Measurements from ENCODE around the gene GP5. TPM values are rescaled to one million over a fixed set of nuclear protein-coding genes. Genes with fewer than 3 reads are reported as not detected.

The GP5 gene, protein sequence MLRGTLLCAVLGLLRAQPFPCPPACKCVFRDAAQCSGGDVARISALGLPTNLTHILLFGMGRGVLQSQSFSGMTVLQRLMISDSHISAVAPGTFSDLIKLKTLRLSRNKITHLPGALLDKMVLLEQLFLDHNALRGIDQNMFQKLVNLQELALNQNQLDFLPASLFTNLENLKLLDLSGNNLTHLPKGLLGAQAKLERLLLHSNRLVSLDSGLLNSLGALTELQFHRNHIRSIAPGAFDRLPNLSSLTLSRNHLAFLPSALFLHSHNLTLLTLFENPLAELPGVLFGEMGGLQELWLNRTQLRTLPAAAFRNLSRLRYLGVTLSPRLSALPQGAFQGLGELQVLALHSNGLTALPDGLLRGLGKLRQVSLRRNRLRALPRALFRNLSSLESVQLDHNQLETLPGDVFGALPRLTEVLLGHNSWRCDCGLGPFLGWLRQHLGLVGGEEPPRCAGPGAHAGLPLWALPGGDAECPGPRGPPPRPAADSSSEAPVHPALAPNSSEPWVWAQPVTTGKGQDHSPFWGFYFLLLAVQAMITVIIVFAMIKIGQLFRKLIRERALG
- total RNA-seq: under 1 TPM; 0.06 to 0.16 TPM
- not detected for polyA plus RNA-seq (ENCODE audit: insufficient read depth, low read depth, low replicate concordance)
- long read RNA-seq, donor 1: 0 reads
- long read RNA-seq, donor 2: 0 reads

- TF ChIP-seq, protein P1, sequence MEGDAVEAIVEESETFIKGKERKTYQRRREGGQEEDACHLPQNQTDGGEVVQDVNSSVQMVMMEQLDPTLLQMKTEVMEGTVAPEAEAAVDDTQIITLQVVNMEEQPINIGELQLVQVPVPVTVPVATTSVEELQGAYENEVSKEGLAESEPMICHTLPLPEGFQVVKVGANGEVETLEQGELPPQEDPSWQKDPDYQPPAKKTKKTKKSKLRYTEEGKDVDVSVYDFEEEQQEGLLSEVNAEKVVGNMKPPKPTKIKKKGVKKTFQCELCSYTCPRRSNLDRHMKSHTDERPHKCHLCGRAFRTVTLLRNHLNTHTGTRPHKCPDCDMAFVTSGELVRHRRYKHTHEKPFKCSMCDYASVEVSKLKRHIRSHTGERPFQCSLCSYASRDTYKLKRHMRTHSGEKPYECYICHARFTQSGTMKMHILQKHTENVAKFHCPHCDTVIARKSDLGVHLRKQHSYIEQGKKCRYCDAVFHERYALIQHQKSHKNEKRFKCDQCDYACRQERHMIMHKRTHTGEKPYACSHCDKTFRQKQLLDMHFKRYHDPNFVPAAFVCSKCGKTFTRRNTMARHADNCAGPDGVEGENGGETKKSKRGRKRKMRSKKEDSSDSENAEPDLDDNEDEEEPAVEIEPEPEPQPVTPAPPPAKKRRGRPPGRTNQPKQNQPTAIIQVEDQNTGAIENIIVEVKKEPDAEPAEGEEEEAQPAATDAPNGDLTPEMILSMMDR (IDR thresholded peaks at IDR 0.05): no peak
- no peak for TF ChIP-seq POLR2A (IDR thresholded peaks at IDR 0.05)
- no peak for DNase-seq
- 74 to 78% methylated on average over 2 of the region's 2 CpGs for WGBS, 2 donors
- Histone ChIP-seq H3K4me1 (peaks cover 5% of the 10 kb centered on the region), H3K27ac (no peak within 1 kb of the TSS), H3K36me3 (ENCODE audit: low read depth, missing control alignments) (no peaks in the 10 kb centered on the region), H3K27me3 (no peaks in the 10 kb centered on the region), H3K4me3 (peak within 1 kb of the TSS in 1 of 2 donors; percentile 24), H3K9me3 (no peaks in the 10 kb centered on the region)
- intact Hi-C loops (cut with DNase I; ENCODE audit: low total_unique reads): no loop called here
These were observed at the start of gene GP5 for GRCh38 chr3:194399166-194399565. Gene GP5, minus strand, starts transcription at chr3:194399266. Its CDS starts 984 bp downstream, at chr3:194398282.

- 94 to 96% methylated on average over 1 of the region's 1 CpG for WGBS, 2 donors
- no peak for TF ChIP-seq POLR2A (IDR thresholded peaks at IDR 0.05)
- TF ChIP-seq, protein P1 (IDR thresholded peaks at IDR 0.05): no peak
- H3K36me3 ChIP-seq (ENCODE audit: low read depth, missing control alignments): no peaks in the 10 kb centered on the region
These were observed 48.6 kb upstream of the GP5 start for GRCh38 chr3:194447657-194448056.

GRCh38 chr3:194447161-194447560 is 48.1 kb upstream of the GP5 start:
- Histone ChIP-seq H3K27ac (no peak overlapping the region), H3K27me3 (no peaks in the 10 kb centered on the region), H3K36me3 (ENCODE audit: low read depth, missing control alignments) (no peaks in the 10 kb centered on the region), H3K9me3 (no peaks in the 10 kb centered on the region), H3K4me3 (no peak overlapping the region), H3K4me1 (no peaks in the 10 kb centered on the region)
- WGBS, 2 donors: 93 to 95% methylated on average over 6 of the region's 6 CpGs
- intact Hi-C loops (cut with DNase I; ENCODE audit: low total_unique reads): no loop called here
- TF ChIP-seq POLR2A (IDR thresholded peaks at IDR 0.05): no peak
- TF ChIP-seq, protein P1 (IDR thresholded peaks at IDR 0.05): no peak
- no peak for DNase-seq

More at GRCh38 chr3:194447657-194448056, 48.6 kb upstream of the GP5 start:
- DNase-seq: no peak
- H3K27me3 ChIP-seq: no peaks in the 10 kb centered on the region
- H3K9me3 ChIP-seq: no peaks in the 10 kb centered on the region
- H3K4me1 ChIP-seq: no peaks in the 10 kb centered on the region
- intact Hi-C loops (cut with DNase I; ENCODE audit: low total_unique reads): no loop called here
- no peak overlapping the region for H3K27ac ChIP-seq
- H3K4me3 ChIP-seq: no peak overlapping the region

DNA sequence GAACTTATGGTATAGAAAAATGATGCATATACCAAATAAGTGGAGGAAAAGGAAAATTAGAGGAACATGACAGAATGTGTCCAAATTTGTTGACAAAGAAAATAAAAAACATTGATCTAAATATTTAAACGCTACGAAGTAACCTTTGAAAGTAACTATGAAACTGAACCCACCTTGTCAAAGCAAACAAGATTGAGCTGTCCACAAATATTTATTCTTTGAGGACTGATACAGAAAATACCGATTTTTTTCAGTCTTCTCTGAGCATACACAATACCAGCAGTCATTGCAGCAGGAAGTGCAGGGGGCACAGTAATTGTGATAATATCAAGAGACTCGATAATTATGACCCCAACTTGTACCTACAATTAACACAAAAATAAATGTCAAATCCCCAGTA is 47.7 kb upstream of the GP5 start:
- TF ChIP-seq, protein P1 (IDR thresholded peaks at IDR 0.05): no peak
- TF ChIP-seq POLR2A (IDR thresholded peaks at IDR 0.05): no peak
- H3K4me1 ChIP-seq: no peaks in the 10 kb centered on the region
- no peaks in the 10 kb centered on the region for H3K36me3 ChIP-seq (ENCODE audit: low read depth, missing control alignments)
- WGBS, 2 donors: 87 to 93% methylated on average over 4 of the region's 4 CpGs
- no peak for DNase-seq
- intact Hi-C loops (cut with DNase I; ENCODE audit: low total_unique reads): no loop called here
- no peaks in the 10 kb centered on the region for H3K27me3 ChIP-seq
- H3K9me3 ChIP-seq: no peaks in the 10 kb centered on the region
- no peak overlapping the region for H3K4me3 ChIP-seq
- no peak overlapping the region for H3K27ac ChIP-seq

All from testis (tissue), 5 donors.